ENCODE measurements around the gene GLRX. TPM values are rescaled to one million over a fixed set of nuclear protein-coding genes. Genes with fewer than 3 reads are reported as not detected.
"Not testable (repeated sequence)": the region's sequence is repeated elsewhere in the genome, so short reads cannot be mapped to it uniquely, and the experiment has no call there.

The GLRX gene
- polyA plus RNA-seq, 3 donors: 64.1 to 76.8 (median 71.0) TPM

GRCh38 chr5:95853490-95853889 is 31.0 kb upstream of the GLRX start:
- no peak for DNase-seq (ENCODE audit: low read depth in 3 of 3, low spot score in 2 of 3)

- no peak for DNase-seq (ENCODE audit: low read depth in 3 of 3, low spot score in 2 of 3)
Measured at GRCh38 chr5:95852567-95852966, 30.0 kb upstream of the GLRX start.

DNA sequence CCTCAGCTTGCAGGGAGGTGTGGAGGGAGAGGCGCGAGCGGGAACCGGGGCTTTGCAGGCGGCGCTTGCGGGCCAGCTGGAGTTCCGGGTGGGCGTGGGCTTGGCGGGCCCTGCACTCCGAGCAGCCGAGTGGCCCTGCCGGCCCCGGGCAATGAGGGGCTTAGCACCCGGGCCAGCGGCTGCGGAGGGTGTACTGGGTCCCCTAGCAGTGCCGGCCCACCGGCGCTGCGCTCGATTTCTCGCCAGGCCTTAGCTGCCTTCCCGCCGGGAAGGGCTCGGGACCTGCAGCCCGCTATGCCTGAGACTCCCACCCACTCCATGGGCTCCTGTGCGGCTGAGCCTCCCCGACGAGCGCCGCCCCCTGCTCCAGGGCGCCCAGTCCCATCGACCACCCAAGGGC is 28.6 kb upstream of the GLRX start:
- DNase-seq (ENCODE audit: low read depth in 3 of 3, low spot score in 2 of 3): not testable (repeated sequence)

DNA sequence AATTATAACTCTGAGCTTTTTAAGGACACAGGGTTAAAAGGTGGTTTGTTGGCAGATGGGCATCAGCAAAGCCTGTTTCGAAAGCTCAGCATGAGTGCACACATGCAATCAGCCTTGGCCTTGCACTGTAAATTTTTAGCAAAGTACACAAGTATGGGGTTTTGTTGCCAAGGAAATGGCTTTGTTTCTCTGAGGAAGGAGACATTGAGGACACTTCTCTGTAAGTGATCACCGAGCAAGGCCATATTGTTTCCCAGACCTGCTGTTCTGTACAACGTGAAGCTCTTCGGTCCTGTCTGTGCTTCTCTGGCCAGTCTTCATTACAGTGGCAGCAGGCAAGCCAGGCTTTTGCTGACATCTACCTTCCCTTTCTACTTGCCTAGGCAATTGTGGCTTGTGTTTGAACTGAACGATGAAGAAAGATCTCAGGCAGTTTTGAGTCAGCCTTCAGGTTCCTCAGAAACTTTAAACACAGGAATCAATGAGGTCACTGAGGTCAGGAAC is 27.9 kb upstream of the GLRX start:
- DNase-seq (ENCODE audit: low read depth in 3 of 3, low spot score in 2 of 3): no peak

GRCh38 chr5:95848701-95849100 is 26.2 kb upstream of the GLRX start:
- DNase-seq (ENCODE audit: low read depth in 3 of 3, low spot score in 2 of 3): no peak

GRCh38 chr5:95847261-95847592 is 24.7 kb upstream of the GLRX start:
- no peak for DNase-seq (ENCODE audit: low read depth in 3 of 3, low spot score in 2 of 3)

DNA sequence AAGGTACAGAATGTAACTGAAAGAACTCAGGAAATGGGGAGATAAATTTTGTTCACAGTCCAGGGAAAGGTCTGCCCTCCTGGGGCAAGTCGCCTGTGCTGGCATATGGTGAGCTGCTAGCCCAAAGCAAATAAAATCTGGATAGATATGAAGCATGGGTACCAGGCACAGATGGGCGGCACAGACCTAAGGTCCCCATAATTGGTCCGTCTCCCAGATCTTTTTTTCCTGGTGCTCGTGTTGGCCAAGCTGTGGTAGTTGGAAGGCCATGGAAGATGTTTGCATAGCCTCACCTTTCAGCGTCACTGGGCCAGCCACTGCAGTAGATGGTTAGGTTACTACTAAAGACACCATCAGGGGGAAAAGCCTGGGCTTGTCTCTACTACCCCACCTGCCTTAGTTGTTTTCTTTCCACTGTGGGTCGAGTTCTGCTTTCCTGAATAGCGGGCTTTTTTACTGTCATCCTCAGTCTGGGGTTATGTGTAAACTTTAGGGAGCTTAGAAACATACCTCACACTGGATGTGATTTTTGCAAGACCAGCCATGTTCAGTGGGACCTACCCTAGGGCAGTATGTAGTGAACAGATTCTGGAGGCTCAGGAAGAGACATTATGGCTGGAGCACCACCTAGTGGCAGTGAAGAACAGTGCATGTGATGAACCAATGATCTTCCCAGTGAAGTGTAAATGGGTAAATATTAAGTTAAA is 24.2 kb upstream of the GLRX start:
- DNase-seq (ENCODE audit: low read depth in 3 of 3, low spot score in 2 of 3): no peak

DNA sequence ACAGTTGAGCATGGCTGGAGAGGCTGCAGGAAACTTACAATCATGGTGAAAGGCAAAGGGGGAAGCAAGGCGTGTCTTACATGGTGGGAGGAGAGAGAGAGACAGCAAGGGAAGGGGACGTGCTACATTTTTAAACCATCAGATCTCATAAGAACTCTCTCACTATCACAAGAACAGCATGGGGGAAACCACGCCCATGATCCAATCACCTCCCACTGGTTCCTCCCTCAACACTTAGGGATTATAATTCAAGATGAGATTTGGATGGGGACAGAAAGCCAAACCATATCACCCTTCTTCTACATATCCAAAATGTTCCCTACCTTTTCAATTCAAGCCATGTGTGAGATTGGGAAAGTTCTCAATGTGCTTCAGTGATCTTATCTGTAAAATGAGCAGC is 22.9 kb upstream of the GLRX start:
- DNase-seq (ENCODE audit: low read depth in 3 of 3, low spot score in 2 of 3): no peak

DNA sequence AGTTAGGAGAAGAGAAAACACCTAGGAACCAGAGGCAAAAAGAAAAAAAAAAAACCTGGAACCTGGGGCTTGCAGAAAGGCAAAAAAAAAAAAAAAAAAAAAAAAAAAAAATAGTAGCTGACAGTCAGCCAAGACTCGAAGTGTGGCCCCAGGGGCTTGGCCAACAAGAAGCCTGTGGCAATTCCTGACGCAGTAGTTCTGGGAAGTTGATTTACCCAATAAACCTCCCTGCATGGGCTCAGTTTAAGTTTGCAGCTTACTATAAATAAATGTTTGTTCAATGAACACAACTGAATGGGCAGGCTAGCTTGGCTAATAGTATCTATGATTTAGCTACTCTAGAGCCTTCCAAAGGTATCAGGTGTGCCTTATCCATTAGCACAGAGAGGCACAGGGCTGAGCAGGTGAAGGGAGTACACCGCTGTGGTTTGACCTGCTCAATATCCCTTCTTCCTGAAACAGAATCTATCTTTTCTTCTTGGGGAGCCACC is 21.3 kb upstream of the GLRX start:
- DNase-seq (ENCODE audit: low read depth in 3 of 3, low spot score in 2 of 3): no peak

- DNase-seq (ENCODE audit: low read depth in 3 of 3, low spot score in 2 of 3): no peak
Measured at GRCh38 chr5:95842854-95843544, 20.5 kb upstream of the GLRX start.

- DNase-seq (ENCODE audit: low read depth in 3 of 3, low spot score in 2 of 3): no peak
Measured at GRCh38 chr5:95841914-95842812, 19.6 kb upstream of the GLRX start.

DNA sequence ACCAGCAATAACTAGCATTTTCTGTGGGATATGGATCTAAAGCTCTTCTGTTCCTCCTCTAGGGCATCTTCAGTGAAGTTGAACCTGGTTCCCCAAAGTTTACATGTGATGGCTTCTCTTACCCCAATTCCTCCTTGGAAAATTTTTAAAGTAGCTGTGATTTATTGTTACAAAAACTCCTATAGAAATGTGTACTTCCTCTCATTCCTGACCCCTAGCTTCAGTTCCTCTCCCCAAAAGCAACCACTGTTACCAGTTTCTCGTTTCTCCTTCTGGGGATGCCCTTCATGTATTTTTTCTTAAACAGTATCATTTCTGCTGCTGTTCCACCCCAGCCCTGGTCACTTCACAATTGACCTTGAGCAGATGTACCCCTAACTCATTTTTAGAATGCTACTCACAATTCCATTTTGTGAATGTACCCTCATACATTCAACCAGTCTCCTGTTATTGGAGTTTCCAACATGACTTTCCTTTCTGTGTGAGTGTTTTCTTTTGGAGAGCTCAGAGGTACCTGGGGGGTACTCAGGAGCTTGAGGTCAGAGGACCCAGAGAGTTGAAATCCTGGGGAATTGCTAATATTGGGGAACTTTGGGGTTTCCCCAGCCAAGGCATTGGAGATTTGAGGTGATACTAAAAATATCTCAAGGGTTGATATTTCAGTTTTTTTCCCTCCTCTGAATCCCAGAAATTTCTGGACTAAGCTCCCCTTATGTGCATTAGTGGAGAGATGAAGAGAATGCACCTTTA is 18.6 kb upstream of the GLRX start:
- DNase-seq (ENCODE audit: low read depth in 3 of 3, low spot score in 2 of 3): no peak

DNA sequence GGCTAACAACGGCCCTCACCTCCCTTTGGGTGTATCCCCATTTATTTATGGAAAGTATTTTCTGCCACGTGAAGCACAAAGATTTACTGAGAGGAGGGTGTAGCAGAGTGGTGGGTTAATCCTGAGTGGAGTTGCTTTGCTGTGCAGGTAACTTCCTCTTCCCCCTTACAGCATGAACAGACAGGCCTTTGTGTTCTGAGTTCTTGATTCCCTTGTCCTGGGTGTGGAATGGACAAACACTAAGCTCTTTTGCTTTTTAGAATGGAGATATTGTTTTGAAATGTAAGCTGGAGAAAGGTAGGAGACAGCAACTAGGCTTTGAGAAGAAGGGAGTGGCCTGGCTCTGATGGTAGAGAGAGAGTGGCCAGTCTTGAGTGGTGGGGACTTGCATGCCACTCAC is 17.1 kb upstream of the GLRX start:
- DNase-seq (ENCODE audit: low read depth in 3 of 3, low spot score in 2 of 3): no peak

DNA sequence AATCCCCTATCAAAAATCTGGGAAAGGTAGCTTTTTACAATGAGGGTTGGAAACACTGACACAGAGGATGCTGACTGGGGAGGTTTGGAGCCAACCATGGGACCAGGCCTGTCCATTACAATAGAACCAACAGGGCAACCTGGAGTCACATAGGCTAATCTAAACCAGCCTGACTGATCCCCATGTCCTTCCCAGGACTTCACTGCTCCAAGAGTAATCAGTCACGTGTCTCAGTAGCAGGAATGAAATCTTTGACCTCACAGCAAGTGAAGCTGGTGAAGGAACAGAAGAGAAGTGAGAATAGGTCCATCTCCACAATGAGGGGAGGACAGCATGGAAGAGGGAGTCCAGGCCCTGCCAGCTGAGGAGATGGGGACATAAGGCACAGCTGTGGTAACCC is 16.0 kb upstream of the GLRX start:
- no peak for DNase-seq (ENCODE audit: low read depth in 3 of 3, low spot score in 2 of 3)

DNA sequence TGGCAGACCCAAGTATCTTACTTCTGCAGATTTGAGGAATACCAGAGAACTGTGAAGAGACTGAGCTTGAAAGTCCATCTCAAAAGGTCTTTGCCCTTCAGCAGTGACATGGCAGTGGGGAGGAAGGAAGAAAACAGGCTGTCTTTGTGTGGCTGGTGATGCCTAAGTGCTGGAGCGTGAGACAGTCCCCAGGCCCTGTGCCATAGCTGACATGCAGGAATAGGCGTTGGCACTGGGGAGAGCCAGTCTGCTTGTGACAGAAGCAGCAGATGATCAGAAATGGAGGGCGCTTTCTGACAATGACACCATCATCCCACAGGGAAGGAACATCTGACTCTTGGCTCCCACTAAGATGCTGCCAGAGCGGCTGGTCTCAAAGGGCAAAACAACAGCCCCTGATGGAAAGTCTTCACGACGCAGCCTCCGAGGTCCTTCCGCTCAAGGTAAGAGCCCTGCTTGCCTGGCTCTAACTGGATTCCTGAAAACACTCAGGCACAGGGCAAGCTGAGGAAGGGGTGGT is 15.5 kb upstream of the GLRX start:
- no peak for DNase-seq (ENCODE audit: low read depth in 3 of 3, low spot score in 2 of 3)

DNA sequence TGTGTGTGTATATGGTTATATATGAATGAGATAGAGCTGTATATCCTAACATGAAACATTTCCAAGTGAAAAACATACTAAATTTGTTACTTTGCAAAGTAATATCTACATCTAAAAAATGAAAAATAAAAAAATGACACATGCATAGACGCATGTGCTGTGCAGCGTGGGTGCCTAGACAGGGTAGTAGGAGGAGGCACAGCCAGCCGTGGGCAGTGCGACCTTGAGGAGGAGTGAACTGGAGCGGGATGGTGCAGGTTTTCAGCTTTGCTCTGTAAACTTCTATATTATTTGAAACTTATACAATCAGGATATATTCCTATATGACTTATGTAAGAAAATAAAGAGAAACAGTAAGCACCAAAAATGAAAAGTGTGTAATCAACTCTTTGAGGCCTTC is 15.0 kb upstream of the GLRX start:
- DNase-seq (ENCODE audit: low read depth in 3 of 3, low spot score in 2 of 3): no peak

DNA sequence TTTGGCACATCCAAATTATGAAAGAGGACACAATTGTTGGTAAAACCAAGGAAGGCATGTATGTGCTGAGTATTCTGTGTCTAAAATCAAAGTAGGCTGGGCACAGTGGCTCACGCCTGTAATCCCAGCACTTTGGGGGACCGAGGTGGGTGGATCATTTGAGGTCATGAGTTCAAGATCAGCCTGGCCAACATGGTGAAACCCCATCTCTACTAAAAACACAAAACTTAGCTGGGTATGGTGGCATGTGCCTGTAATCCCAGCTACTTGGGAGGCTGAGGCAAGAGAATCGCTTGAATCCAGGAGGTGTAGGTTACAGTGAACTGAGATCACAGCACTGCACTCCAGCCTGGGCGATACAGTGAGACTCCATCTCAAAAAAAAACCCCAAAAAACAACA is 14.4 kb upstream of the GLRX start:
- DNase-seq (ENCODE audit: low read depth in 3 of 3, low spot score in 2 of 3): not testable (repeated sequence)

- DNase-seq (ENCODE audit: low read depth in 3 of 3, low spot score in 2 of 3): no peak
Measured at GRCh38 chr5:95836544-95836943, 14.0 kb upstream of the GLRX start.

DNA sequence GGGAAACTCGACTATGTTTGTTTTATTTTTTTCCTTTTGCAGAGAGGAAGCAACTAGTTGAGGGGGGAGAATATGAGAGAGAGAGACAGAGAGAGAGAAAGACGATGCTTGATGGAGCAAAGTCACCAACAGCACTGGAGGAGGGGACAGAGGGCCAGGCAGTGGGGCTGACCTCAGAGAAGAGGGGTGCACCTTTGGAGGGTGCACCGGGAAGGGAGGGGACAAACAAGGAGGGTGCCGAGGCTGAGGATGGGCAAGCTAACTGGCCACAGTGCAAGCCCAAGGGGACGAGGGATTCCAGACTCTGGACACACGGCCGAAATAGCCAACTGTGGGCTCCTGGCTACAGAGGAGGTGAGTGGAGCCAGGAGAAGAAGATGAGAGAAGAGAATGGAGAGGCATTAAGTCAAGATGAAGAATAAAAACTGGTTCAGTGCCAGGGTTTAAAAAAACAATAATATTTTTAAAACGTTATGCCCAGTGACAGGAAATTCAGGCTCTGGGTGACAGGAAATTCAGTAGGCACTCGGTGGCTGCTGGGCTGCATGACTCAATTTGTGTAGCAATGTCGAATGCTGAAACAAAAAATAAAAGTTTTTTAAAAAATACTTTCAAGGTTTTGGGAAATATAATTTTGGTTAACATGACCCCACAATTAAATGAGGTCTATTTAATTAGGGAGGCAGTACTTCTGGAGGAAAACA is 13.3 kb upstream of the GLRX start:
- DNase-seq (ENCODE audit: low read depth in 3 of 3, low spot score in 2 of 3): no peak

DNA sequence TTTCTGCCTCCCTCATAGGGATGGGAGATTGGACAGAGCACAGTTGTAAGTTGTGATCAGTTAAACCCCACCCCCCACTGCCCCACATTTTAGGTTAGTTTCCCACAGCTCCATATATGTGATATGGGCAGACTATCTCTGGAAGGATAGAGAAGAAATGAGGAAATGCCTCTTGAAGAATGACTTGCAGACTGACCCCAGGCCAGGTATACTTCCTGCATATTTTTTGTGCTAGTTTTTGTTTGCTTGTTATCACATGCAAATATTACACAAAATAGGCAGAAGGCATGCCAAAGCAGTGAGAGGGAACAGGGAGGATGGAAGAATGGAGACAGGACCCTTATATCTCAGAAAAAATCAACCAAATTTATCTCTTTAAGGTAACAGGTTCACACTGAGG is 10.1 kb upstream of the GLRX start:
- no peak for DNase-seq (ENCODE audit: low read depth in 3 of 3, low spot score in 2 of 3)
